ENCODE measurements around the gene PI3. TPM values are rescaled to one million over a fixed set of nuclear protein-coding genes. Genes with fewer than 3 reads are reported as not detected.

Gene PI3
- total and polyA plus RNA-seq, 2 of the 8 experiments (the other 6 are each of a cell fraction or from before 2014, with no cell fraction given) = not detected

DNA sequence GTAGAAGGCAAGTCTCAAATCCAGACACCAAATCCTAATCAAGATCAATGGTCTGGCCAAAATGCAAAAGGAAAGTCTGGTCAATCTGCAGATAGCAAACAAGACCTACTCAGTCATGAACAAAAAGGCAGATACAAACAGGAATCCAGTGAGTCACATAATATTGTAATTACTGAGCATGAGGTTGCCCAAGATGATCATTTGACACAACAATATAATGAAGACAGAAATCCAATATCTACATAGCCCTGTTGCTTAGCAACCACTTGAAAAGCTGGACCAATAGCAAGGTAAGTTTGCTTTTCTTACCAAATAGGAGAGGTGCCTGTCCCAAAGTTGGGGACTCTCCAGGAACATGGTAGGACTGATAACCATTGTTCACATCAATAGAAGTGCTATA is 48.4 kb downstream of the PI3 start (continued):
- no peak for TF ChIP-seq CTCF (IDR thresholded peaks at IDR 0.05; ENCODE audit: control extremely low read depth in 1 of 3, insufficient read depth in 1 of 3, low read depth in 1 of 3, low read length in 3 of 3)

Other genes starting within 250 kb of the PI3 start
- 32.1 and 33.8 TPM in 2 replicates for gene TOMM34, start 214.5 kb upstream of the PI3 start, total RNA-seq (2021; fragmentation: NEBNext Ultra II Directional; extraction: Animal tissue kit (Norgen Biotek cat#: 25700))
- gene TOMM34, start 214.5 kb upstream of the PI3 start, polyA plus RNA-seq (2011; rRNA removed) = 30.0 and 35.1 TPM in 2 replicates
- gene STK4, start 208.4 kb upstream of the PI3 start, total RNA-seq (2021; fragmentation: NEBNext Ultra II Directional; extraction: Animal tissue kit (Norgen Biotek cat#: 25700)) = 33.8 and 34.3 TPM in 2 replicates
- gene STK4, start 208.4 kb upstream of the PI3 start, polyA plus RNA-seq (2011; rRNA removed) = 8.6 and 12.0 TPM in 2 replicates
- 1.8 and 1.9 TPM in 2 replicates for gene KCNS1, start 73.8 kb upstream of the PI3 start, total RNA-seq (2021; fragmentation: NEBNext Ultra II Directional; extraction: Animal tissue kit (Norgen Biotek cat#: 25700))
- gene KCNS1, start 73.8 kb upstream of the PI3 start, polyA plus RNA-seq (2011; rRNA removed) = 1.4 and 2.0 TPM in 2 replicates
- not detected in 2 replicates for gene WFDC5, start 59.7 kb upstream of the PI3 start, total RNA-seq (2021; fragmentation: NEBNext Ultra II Directional; extraction: Animal tissue kit (Norgen Biotek cat#: 25700))
- gene WFDC5, start 59.7 kb upstream of the PI3 start, polyA plus RNA-seq (2011; rRNA removed) = not detected in 2 replicates
- not detected in 2 replicates for gene WFDC12, start 50.4 kb upstream of the PI3 start, total RNA-seq (2021; fragmentation: NEBNext Ultra II Directional; extraction: Animal tissue kit (Norgen Biotek cat#: 25700))
- gene WFDC12, start 50.4 kb upstream of the PI3 start, polyA plus RNA-seq (2011; rRNA removed) = not detected in 2 replicates
- 4.5 and 5.8 TPM in 2 replicates for gene SEMG1, start 32.1 kb downstream of the PI3 start, total RNA-seq (2021; fragmentation: NEBNext Ultra II Directional; extraction: Animal tissue kit (Norgen Biotek cat#: 25700))
- 0.64 and 3.0 TPM in 2 replicates for gene SEMG1, start 32.1 kb downstream of the PI3 start, polyA plus RNA-seq (2011; rRNA removed)
- gene SEMG2, start 46.5 kb downstream of the PI3 start, total RNA-seq (2021; fragmentation: NEBNext Ultra II Directional; extraction: Animal tissue kit (Norgen Biotek cat#: 25700)) = not detected in 2 replicates
- gene SEMG2, start 46.5 kb downstream of the PI3 start, polyA plus RNA-seq (2011; rRNA removed) = not detected in 2 replicates
- gene SLPI, start 79.7 kb downstream of the PI3 start, total RNA-seq (2021; fragmentation: NEBNext Ultra II Directional; extraction: Animal tissue kit (Norgen Biotek cat#: 25700)) = not detected in 2 replicates
- 0.17 TPM in 1 of 2 replicates, not detected in the other for gene SLPI, start 79.7 kb downstream of the PI3 start, polyA plus RNA-seq (2011; rRNA removed)
- 0.67 and 0.73 TPM in 2 replicates for gene RBPJL, start 131.9 kb downstream of the PI3 start, total RNA-seq (2021; fragmentation: NEBNext Ultra II Directional; extraction: Animal tissue kit (Norgen Biotek cat#: 25700))
- 1.3 and 1.5 TPM in 2 replicates for gene RBPJL, start 131.9 kb downstream of the PI3 start, polyA plus RNA-seq (2011; rRNA removed)
- 4.0 and 4.4 TPM in 2 replicates for gene MATN4, start 133.4 kb downstream of the PI3 start, total RNA-seq (2021; fragmentation: NEBNext Ultra II Directional; extraction: Animal tissue kit (Norgen Biotek cat#: 25700))
- gene MATN4, start 133.4 kb downstream of the PI3 start, polyA plus RNA-seq (2011; rRNA removed) = 2.1 and 3.6 TPM in 2 replicates
- 59.2 and 60.2 TPM in 2 replicates for gene SDC4, start 173.5 kb downstream of the PI3 start, total RNA-seq (2021; fragmentation: NEBNext Ultra II Directional; extraction: Animal tissue kit (Norgen Biotek cat#: 25700))
- gene SDC4, start 173.5 kb downstream of the PI3 start, polyA plus RNA-seq (2011; rRNA removed) = 29.9 and 34.6 TPM in 2 replicates
- 18.2 and 19.6 TPM in 2 replicates for gene SYS1, start 188.3 kb downstream of the PI3 start, total RNA-seq (2021; fragmentation: NEBNext Ultra II Directional; extraction: Animal tissue kit (Norgen Biotek cat#: 25700))
- gene SYS1, start 188.3 kb downstream of the PI3 start, polyA plus RNA-seq (2011; rRNA removed) = 50.8 and 57.4 TPM in 2 replicates
- gene TP53TG5, start 203.4 kb downstream of the PI3 start, total RNA-seq (2021; fragmentation: NEBNext Ultra II Directional; extraction: Animal tissue kit (Norgen Biotek cat#: 25700)) = not detected in 2 replicates
- gene TP53TG5, start 203.4 kb downstream of the PI3 start, polyA plus RNA-seq (2011; rRNA removed) = not detected in 2 replicates
- gene DBNDD2, start 233.4 kb downstream of the PI3 start, total RNA-seq (2021; fragmentation: NEBNext Ultra II Directional; extraction: Animal tissue kit (Norgen Biotek cat#: 25700)) = 50.1 and 55.8 TPM in 2 replicates
- gene DBNDD2, start 233.4 kb downstream of the PI3 start, polyA plus RNA-seq (2011; rRNA removed) = 95.5 and 96.3 TPM in 2 replicates
- gene PIGT, start 241.2 kb downstream of the PI3 start, total RNA-seq (2021; fragmentation: NEBNext Ultra II Directional; extraction: Animal tissue kit (Norgen Biotek cat#: 25700)) = 64.3 and 66.0 TPM in 2 replicates
- 89.7 and 113 TPM in 2 replicates for gene PIGT, start 241.2 kb downstream of the PI3 start, polyA plus RNA-seq (2011; rRNA removed)